ENCODE results near the gene FAHD1. TPM values are rescaled to one million over a fixed set of nuclear protein-coding genes. Genes with fewer than 3 reads are reported as not detected.

FAHD1 gene
- total RNA-seq, 2 experiments from 2014 or later: 17.9 to 20.1 TPM

DNA sequence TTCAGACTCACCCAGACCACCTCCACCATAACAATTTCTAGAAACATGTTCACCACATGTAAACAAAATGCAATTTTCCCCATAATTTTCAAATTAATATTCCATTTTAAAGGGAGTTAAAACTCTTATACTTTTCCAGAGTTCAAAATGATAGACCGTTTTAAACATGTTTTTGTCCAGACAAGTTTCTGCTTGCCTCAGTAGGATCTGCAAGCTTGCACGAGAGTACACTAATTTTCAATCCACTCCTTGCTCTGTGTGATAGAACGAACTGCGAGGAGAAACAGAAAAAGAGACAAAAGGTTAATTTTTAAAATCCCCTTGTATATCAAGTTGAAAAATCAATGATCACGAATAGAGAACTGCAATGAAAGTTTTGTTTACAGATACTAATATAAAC, 7.1 kb downstream of the FAHD1 start:
- Mint-ChIP-seq H3K4me3 (no peak overlapping the region), H3K4me1 (peaks cover 13% of the 10 kb centered on the region)

DNA sequence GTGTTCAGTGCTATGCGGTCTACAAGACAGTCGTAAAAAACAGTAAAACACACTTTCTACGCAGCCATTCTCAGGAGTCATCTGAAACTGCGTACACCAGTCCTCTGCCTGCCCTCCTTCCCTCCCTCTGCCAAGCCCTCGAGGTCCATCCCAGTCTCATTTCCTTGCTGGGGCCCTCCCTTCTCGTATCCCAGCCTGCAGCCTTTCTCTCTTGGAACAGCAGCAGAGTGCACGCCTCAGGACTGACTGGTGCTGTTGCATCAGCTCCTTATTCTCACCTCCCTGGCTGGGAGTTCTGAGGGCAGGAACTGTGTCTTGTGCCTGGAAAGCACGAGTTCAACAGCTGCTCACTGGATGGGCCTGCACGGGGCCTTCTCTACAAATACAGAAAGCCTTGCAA, 12.5 kb downstream of the FAHD1 start:
- Mint-ChIP-seq H3K4me3 (no peak overlapping the region), H3K27me3 (no peaks in the 10 kb centered on the region), H3K4me1 (no peaks in the 10 kb centered on the region), H3K27ac (no peak overlapping the region), H3K36me3 (no peaks in the 10 kb centered on the region), H3K9me3 (no peaks in the 10 kb centered on the region)
- no peak for DNase-seq

More for the DNA sequence above, 7.1 kb downstream of the FAHD1 start:
- Mint-ChIP-seq H3K9me3 (no peaks in the 10 kb centered on the region), H3K36me3 (peaks cover 2% of the 10 kb centered on the region), H3K27me3 (no peaks in the 10 kb centered on the region), H3K27ac (no peak overlapping the region)
- no peak for DNase-seq

DNA sequence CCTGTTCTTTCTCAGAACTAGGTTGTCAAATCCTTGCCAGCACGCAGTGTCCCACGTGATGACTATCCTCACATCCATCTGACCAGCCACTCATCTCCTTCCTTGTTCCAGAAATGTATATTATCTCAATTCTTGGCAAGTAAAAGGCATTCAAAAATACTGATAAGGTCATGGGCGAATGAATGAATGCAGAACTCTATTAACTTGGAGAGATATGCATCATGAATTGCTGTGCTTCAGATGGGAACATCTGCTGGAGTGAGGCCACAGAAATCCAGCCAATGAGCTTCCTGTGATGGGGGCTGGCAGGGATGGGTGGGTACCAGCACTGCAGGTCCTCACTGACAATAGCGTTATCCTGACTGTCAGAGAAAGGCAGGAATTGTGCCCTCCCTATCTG, 19.0 kb downstream of the FAHD1 start:
- H3K27ac Mint-ChIP-seq: no peak overlapping the region
- no peaks in the 10 kb centered on the region for H3K27me3 Mint-ChIP-seq
- no peaks in the 10 kb centered on the region for H3K4me1 Mint-ChIP-seq
- H3K36me3 Mint-ChIP-seq: no peaks in the 10 kb centered on the region
- DNase-seq: no peak
- H3K4me3 Mint-ChIP-seq: no peak overlapping the region
- H3K9me3 Mint-ChIP-seq: no peaks in the 10 kb centered on the region

DNA sequence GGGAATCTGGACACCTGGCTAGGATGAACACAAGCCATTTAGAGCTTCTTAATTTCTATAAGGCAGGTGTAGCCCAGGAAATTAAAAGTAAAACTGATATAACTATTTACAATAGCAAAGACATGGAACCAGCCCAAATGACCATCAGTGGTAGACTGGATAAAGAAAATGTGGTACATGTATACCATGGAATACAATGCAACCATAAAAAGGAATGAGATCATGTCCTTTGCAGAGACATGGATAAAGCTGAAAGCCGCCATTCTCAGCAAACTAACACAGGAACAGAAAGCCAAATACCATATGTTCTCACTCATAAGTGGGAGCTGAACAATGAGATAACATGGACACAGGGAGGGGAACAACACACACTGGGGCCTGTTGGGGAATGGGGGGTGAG, 19.4 kb downstream of the FAHD1 start:
- Mint-ChIP-seq H3K27me3 (no peaks in the 10 kb centered on the region), H3K27ac (no peak overlapping the region), H3K9me3 (no peaks in the 10 kb centered on the region), H3K4me1 (no peaks in the 10 kb centered on the region), H3K4me3 (no peak overlapping the region), H3K36me3 (no peaks in the 10 kb centered on the region)
- DNase-seq: no peak

DNA sequence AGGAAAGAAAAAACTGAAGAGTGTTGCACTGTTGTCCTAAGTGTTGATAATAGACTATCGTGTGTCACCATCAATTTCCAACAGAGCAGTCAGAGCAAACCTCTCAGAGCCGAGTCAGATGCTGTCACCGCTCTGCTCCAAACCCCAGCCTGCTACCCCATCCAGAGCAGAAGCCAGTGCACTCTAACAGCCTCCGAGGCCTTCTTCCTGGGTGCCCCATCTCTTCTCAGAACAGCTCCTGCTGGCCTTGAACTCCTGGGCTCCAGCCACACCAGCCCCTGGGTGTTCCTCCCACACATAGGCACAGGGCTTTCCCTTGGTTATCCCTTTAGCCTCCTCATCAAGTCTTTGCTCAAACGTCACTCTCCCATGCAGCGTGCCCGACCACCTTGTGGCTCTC, 24.0 kb downstream of the FAHD1 start:
- H3K27ac Mint-ChIP-seq: no peak overlapping the region
- H3K4me1 Mint-ChIP-seq: peaks cover 17% of the 10 kb centered on the region
- no peaks in the 10 kb centered on the region for H3K27me3 Mint-ChIP-seq
- H3K4me3 Mint-ChIP-seq: no peak overlapping the region
- no peaks in the 10 kb centered on the region for H3K36me3 Mint-ChIP-seq
- no peak for DNase-seq
- H3K9me3 Mint-ChIP-seq: no peaks in the 10 kb centered on the region

DNA sequence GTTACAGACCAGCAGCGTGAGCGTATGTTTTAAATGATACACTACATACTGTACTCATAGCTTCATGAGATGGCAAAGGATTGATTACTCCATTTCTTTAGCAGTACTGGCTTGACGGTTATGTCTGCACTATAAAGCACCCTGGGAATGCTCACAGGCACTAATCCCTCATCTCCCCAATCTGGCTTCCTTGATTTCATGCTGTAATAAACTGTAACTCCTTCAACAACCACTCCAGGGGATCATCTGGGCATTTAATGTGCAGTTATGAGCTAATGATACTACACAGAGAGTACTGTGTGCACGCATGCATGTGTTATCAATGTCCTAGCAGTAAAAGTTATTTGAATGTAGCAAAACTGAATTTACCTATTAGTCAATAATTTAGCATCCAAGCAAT, 24.8 kb downstream of the FAHD1 start:
- no peak overlapping the region for H3K27ac Mint-ChIP-seq
- no peak for DNase-seq

DNA sequence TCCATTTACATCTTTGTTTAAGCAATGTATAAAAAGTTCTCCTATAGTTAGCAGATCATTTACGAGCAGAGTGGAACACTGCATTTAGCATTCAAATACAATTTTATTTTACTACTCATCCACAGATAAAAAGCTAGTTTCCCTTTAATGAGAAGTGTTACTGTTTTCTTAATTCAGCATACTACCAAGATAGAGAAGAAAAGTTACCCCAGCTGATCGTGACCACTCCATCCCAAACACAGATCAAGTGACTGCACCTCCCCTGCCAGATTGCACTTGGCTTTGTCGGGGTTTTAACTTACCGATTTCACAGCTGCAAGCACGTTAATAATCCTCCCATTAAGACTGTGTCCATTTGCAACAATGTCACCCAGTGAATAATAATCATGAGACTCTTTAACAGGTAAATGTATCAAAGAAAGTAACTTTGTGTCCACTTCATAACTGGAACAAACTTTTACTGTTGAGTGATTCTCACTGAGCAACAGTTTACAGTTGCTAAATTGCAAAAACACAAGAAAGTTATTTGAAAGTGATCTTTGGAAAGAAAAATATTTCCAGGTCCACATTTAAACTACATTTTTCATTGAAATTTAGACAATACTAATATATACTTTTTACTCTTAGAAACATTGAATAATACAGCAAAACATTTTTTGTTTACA, 30.6 kb downstream of the FAHD1 start:
- Mint-ChIP-seq H3K4me3 (no peak overlapping the region), H3K27ac (no peak overlapping the region), H3K36me3 (no peaks in the 10 kb centered on the region), H3K9me3 (no peaks in the 10 kb centered on the region), H3K4me1 (peaks cover 17% of the 10 kb centered on the region), H3K27me3 (peaks cover 4% of the 10 kb centered on the region)
- DNase-seq: no peak

More for the DNA sequence above, 24.8 kb downstream of the FAHD1 start:
- Mint-ChIP-seq H3K27me3 (no peaks in the 10 kb centered on the region), H3K36me3 (no peaks in the 10 kb centered on the region), H3K4me3 (no peak overlapping the region), H3K9me3 (no peaks in the 10 kb centered on the region), H3K4me1 (peaks cover 17% of the 10 kb centered on the region)

DNA sequence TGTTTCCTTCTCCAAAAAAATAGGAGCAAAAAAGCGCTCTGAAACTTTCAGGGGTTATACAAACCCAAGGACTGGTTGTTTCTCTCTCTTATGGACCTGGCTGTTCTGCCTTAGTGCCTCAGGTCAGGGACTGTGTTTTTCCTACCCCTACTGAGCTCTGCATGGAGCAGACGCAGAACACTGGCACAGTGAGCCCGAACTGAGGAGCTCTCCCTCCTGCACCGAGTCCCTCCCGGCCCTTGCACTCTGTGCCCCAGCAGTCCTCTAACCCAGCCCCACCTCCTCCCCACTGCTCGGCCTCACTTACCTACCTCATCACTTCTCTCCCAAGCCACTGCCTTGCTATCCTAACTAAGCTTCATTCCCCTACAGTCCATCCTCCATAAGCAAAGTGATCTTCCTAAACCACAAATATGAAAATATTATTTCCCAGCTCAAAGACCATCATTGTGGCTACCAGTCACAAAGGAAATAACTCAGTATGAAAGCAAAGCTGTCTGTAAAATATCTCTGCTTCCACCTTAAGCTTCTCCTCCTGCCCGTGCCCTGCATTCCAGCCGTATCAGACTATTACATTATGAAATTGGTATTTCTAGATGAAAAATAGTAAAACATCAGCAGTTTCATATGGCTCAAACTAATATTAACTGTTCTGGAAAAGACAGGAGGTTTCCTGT, 31.3 kb downstream of the FAHD1 start:
- Mint-ChIP-seq H3K4me3 (no peak overlapping the region), H3K36me3 (no peaks in the 10 kb centered on the region), H3K27me3 (peaks cover 4% of the 10 kb centered on the region), H3K27ac (no peak overlapping the region), H3K9me3 (no peaks in the 10 kb centered on the region), H3K4me1 (peaks cover 17% of the 10 kb centered on the region)
- no peak for DNase-seq

DNA sequence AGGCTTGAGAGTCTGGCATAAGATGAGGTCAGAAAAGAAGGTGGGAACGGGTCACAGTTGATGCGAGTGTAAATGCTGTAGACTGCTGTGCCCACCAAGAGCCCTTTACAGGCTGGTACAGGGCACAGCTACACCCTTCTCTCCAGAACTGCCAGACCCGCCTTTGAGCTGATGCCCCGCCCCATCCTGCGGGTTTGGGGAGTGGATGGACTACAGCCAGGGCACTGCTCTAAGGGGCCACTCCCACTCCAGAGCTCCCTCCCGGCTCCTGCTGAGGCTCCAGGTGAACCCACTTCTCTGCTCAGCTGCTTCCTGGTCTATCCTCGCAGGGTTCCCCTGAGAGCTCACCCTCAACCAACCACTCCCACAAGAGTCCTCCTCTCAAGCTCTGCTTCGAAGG, 32.6 kb downstream of the FAHD1 start:
- Mint-ChIP-seq H3K4me1 (peaks cover 13% of the 10 kb centered on the region), H3K27me3 (peaks cover 9% of the 10 kb centered on the region), H3K9me3 (no peaks in the 10 kb centered on the region), H3K4me3 (no peak overlapping the region), H3K36me3 (no peaks in the 10 kb centered on the region), H3K27ac (no peak overlapping the region)
- no peak for DNase-seq

DNA sequence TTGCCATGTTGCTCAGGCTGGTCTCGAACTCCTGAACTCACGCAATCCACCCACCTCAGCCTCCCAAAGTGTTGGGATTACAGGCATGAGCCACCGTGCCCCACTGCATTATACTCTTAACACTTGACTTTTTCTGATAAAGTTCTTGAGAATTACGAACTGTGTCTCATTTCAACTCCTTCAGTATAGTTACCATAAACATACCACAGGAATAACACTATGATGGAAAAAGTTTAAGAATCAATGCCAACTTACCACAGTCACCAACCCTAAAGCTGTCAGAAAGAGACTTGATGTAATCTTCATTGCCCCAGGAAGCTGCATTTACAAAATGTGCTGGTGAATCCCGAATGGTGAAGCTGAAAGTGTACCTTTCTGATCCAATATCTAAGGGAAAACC, 34.7 kb downstream of the FAHD1 start:
- DNase-seq: no peak
- peaks cover 17% of the 10 kb centered on the region for H3K27me3 Mint-ChIP-seq
- H3K4me3 Mint-ChIP-seq: no peak overlapping the region
- no peak overlapping the region for H3K27ac Mint-ChIP-seq
- H3K36me3 Mint-ChIP-seq: no peaks in the 10 kb centered on the region
- H3K4me1 Mint-ChIP-seq: no peaks in the 10 kb centered on the region
- H3K9me3 Mint-ChIP-seq: no peaks in the 10 kb centered on the region

DNA sequence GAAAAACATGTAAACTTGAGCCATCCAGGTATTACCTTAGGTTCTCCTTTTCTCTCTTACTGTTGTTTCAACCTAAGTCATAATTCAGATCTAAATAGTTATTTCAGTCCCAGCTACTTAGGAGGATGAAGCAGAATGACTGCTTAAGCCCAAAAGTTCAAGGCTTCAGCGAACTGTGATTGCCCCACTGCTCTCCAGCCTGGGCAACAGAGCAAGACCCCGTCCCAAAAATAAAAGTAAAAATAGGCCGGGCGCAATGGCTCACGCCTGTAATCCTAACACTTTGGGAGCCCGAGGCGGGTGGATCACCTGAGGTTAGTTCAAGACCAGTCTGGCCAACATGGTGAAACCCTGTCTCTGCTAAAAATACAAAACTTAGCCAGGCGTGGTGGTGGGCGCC, 35.4 kb downstream of the FAHD1 start:
- Mint-ChIP-seq H3K27ac (no peak overlapping the region), H3K4me3 (no peak overlapping the region), H3K27me3 (peaks cover 17% of the 10 kb centered on the region), H3K9me3 (no peaks in the 10 kb centered on the region), H3K4me1 (no peaks in the 10 kb centered on the region), H3K36me3 (no peaks in the 10 kb centered on the region)
- DNase-seq: no peak

DNA sequence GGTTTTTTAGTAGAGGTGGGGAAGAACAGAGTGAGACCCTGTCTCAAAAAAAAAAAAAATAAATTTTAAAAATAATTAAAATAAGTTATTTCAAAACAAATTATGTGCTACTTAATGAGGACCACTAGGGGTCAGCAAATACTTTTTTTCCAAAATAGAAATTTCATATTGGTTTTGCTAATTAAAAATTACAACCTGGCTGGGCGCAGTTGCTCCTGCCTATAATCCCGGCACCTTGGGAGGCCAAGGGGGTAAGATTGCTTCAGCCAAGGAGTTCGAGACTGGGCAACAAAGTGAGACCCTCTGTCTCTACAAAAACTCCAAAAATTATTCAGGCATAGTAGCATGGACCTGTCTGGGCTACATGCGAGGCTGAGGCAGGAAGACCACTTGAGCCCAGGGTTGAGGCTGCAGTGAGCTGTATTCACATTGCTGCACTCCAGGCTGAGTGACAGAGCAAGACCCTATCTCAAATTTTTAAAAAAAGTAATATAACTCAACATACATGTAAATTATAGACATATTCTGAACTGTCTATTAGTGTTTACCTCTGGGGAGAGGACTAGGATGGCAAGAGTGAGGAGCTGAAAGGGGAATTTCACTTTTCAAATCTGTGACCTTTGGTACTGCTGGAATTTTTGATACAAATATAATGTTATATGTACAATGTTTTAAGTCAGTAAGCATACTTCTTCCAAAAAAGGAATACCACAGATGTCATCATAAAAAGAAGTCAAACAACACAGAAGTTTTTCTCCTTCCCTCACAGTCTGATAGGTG, 36.9 kb downstream of the FAHD1 start:
- Mint-ChIP-seq H3K4me3 (no peak overlapping the region), H3K27ac (no peak overlapping the region), H3K27me3 (peaks cover 17% of the 10 kb centered on the region), H3K4me1 (no peaks in the 10 kb centered on the region), H3K9me3 (no peaks in the 10 kb centered on the region), H3K36me3 (no peaks in the 10 kb centered on the region)
- no peak for DNase-seq

DNA sequence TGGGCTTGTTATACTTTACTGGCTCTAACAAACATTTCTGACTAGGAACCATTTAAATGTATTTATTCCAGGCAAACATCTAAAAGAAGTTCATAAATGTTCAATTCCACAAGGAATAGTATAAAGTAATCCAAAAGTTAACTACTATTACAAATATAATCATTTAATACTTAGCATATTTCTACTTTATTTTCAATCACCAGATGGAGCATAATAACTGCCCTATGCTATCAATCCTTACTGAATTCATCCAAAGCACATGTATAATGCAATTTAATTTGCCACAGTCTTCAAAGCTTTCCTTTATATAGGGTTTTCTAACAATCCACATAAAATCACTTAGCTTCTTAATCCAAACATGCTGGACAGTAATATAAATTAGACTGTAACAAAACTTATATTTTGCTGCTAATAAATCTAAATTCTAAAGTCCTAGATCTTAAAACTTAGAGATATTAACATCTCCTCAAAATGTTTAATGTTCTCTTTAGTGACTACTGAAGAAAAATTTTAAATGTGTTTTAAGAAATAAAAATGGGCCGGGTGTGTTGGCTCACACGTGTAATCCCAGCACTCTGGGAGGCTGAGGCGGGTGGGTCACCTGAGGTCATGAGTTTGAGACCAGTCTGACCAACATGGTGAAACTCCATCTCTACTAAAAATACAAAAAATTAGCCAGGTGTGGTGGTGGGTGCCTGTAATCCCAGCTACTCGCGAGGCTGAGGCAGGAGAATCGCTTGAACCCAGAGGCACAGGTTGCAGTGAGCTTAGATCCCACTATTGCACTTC, 39.1 kb downstream of the FAHD1 start:
- Mint-ChIP-seq H3K4me1 (no peaks in the 10 kb centered on the region), H3K4me3 (no peak overlapping the region), H3K27ac (no peak overlapping the region), H3K27me3 (peaks cover 13% of the 10 kb centered on the region), H3K36me3 (no peaks in the 10 kb centered on the region), H3K9me3 (no peaks in the 10 kb centered on the region)
- DNase-seq: no peak

DNA sequence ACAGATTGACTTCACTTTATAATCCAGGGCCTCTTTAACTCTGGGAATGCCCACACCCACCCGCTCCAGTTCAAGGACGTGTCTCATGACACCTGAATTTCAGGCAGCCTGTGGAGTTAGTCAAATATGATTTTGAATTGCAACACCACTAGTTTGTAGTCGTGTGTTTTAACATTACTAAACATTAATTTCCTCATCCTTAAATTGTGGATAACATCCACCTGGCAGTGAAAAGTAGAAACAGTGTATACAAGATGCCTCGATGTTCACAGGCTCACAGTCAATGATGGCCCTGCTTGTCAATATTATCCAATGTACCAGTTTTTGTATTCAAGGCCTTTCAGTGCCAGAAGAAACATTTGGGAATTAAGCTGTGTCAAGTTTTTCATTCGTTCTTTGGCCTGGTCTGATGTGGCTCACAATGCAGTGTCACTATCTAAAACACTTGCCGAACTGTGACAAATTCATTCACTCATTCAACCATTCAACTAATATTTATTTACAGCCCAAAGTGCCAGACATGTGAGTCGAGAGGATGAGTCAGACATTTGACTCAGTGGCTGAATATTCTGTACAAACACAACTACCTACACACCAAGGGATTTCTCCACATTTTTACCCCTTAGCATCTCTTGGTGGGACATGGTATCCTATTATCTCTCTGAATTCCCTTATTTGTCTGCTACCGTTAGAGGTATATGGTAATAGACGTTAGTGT, 43.5 kb downstream of the FAHD1 start:
- Mint-ChIP-seq H3K27ac (no peak overlapping the region), H3K4me1 (peaks cover 3% of the 10 kb centered on the region), H3K27me3 (peaks cover 23% of the 10 kb centered on the region), H3K4me3 (no peak overlapping the region), H3K9me3 (no peaks in the 10 kb centered on the region), H3K36me3 (no peaks in the 10 kb centered on the region)
- no peak for DNase-seq
